Endothelial cell of umbilical vein (primary cell): Measurements from ENCODE around the gene ANKS1B. TPM values are rescaled to one million over a fixed set of nuclear protein-coding genes. Genes with fewer than 3 reads are reported as not detected.

Experiments used
- BruUV-seq: library from RNA; stranded (reverse); fragments of 400-500 nt; replicated peaks from 2 replicates; lab custom pipeline; 2021; lab: Mats Ljungman, UMichigan
- CTCF ChIA-PET: fragments of 300-600, 350-600 bp; sonication (Branson Sonifier 250); formaldehyde crosslinking; loops from one replicate; lab custom pipeline; 2021; ENCODE audit warnings: antibody characterized with exemption, inconsistent platforms; lab: Charles Lee
- POLR2A ChIA-PET: fragments of 300-600, 350-600 bp; sonication (Branson Sonifier 250); formaldehyde crosslinking; loops from one replicate; lab custom pipeline; 2021; ENCODE audit warnings: antibody characterized with exemption, inconsistent platforms; lab: Charles Lee
- DNase-seq: peaks from one replicate; pipeline ENCODE4 v3.0.0-alpha.2; 2011; ENCODE audit warnings: low read depth, low spot score
- FAIRE-seq: peaks from 2 replicates; lab custom pipeline; 2011; peaks lifted over from hg19 to GRCh38; lab: Jason Lieb, UNC
- H2AFZ ChIP-seq: 2 replicates; pipeline ENCODE4 v1.6.0; 2012; ENCODE audit warnings: low read depth, low read length, control low read depth, inconsistent platforms
- H3K27ac ChIP-seq: 2 replicates; pipeline ENCODE4 v1.5.1; 2011; ENCODE audit warnings: low read depth, mild to moderate bottlenecking, control low read depth, low read length, moderate library complexity; ENCODE audit not compliant: insufficient read depth
- H3K27me3 ChIP-seq, 2 experiments: 2 replicates each; pipeline versions ENCODE4 v1.6.0 to v1.6.1; 2011; ENCODE audit warnings: low read length in 2 of 2, mixed read lengths in 1 of 2; ENCODE audit not compliant: control insufficient read depth in 2 of 2, insufficient read depth in 2 of 2
- H3K36me3 ChIP-seq, 2 experiments: 2 replicates in 1 of 2; 3 replicates in 1 of 2; pipeline ENCODE4 v1.5.1; 2011; ENCODE audit warnings: low read length in 2 of 2, mild to moderate bottlenecking in 1 of 2, moderate library complexity in 1 of 2; ENCODE audit not compliant: control insufficient read depth in 2 of 2, insufficient read depth in 2 of 2; ENCODE audit errors: extremely low read depth in 1 of 2
- H3K4me1 ChIP-seq: 3 replicates; pipeline ENCODE4 v1.5.1; 2011; ENCODE audit warnings: mild to moderate bottlenecking, low read length; ENCODE audit not compliant: control insufficient read depth, insufficient read depth; ENCODE audit errors: extremely low read depth
- H3K4me2 ChIP-seq: 2 replicates; pipeline ENCODE4 v1.6.1; 2011; ENCODE audit warnings: low read length, control low read depth, mixed read lengths; ENCODE audit not compliant: insufficient read depth
- H3K4me3 ChIP-seq, 3 experiments: fragments of 200-600 bp in 1 of 3; sonication (generic), shearing (Covaris generic) in 1 of 3; replicated peaks in 1 of 3; 2 replicates each; pipeline ENCODE4 v1.5.1; 2011 to 2016; ENCODE audit warnings: control low read depth in 3 of 3, low read length in 3 of 3, mild to moderate bottlenecking in 2 of 3, inconsistent platforms in 1 of 3, low read depth in 1 of 3, moderate library complexity in 1 of 3; ENCODE audit not compliant: insufficient read depth in 1 of 3
- H3K79me2 ChIP-seq: 2 replicates; pipeline ENCODE4 v1.6.0; 2012; ENCODE audit warnings: low read length, inconsistent platforms; ENCODE audit not compliant: control insufficient read depth, insufficient read depth
- H3K9ac ChIP-seq: replicated peaks from 2 replicates; pipeline ENCODE3; 2011; ENCODE audit warnings: low read length, control low read depth; ENCODE audit not compliant: insufficient read depth; ENCODE audit errors: extremely low read depth
- H3K9me1 ChIP-seq: replicated peaks from 3 replicates; pipeline ENCODE4 v1.6.0; 2011; ENCODE audit warnings: mild to moderate bottlenecking, low read length; ENCODE audit not compliant: control insufficient read depth, insufficient read depth; ENCODE audit errors: extremely low read depth
- H3K9me3 ChIP-seq: replicated peaks from 2 replicates; pipeline ENCODE4 v1.5.1; 2012; ENCODE audit warnings: low read length, inconsistent platforms; ENCODE audit not compliant: control insufficient read depth, insufficient read depth
- H4K20me1 ChIP-seq: replicated peaks from 2 replicates; pipeline ENCODE3; 2011; ENCODE audit warnings: mild to moderate bottlenecking, low read length; ENCODE audit not compliant: control insufficient read depth, insufficient read depth; ENCODE audit errors: extremely low read depth
- CTCF ChIP-seq, 2 donors: IDR thresholded peaks; 1 replicate in 1 of 2; 2 replicates in 1 of 2; pipeline ENCODE4 v1.5.1; 2011; ENCODE audit warnings: low read length in 2 of 2, mild to moderate bottlenecking in 2 of 2, moderate library complexity in 2 of 2, control low read depth in 1 of 2, inconsistent platforms in 1 of 2, low read depth in 1 of 2; ENCODE audit not compliant: insufficient read depth in 1 of 2; ENCODE audit errors: extremely low read depth in 1 of 2
- EZH2 ChIP-seq: IDR thresholded peaks from 2 replicates; pipeline ENCODE4 v1.6.1; 2012; ENCODE audit warnings: borderline replicate concordance, low read depth, mild to moderate bottlenecking, moderate library complexity, low read length, inconsistent platforms; ENCODE audit not compliant: severe bottlenecking
- FOS ChIP-seq: IDR thresholded peaks from 2 replicates; pipeline ENCODE4 v1.6.1; 2011; ENCODE audit warnings: mild to moderate bottlenecking, low read length, moderate library complexity, borderline replicate concordance; ENCODE audit not compliant: insufficient read depth
- GATA2 ChIP-seq: IDR thresholded peaks from 2 replicates; pipeline ENCODE4 v1.7.0; 2011; ENCODE audit warnings: low read depth, mild to moderate bottlenecking, moderate library complexity, mixed read lengths, low read length; ENCODE audit not compliant: insufficient read length, insufficient read depth
- JUN ChIP-seq: IDR thresholded peaks from 2 replicates; pipeline ENCODE4 v1.6.1; 2011; ENCODE audit warnings: borderline replicate concordance, low read depth; ENCODE audit not compliant: insufficient read length, insufficient read depth
- MAX ChIP-seq: IDR thresholded peaks from 2 replicates; pipeline ENCODE4 v1.6.1; 2011; ENCODE audit not compliant: insufficient read depth, insufficient read length
- MYC ChIP-seq: IDR thresholded peaks from one replicate; pipeline ENCODE4 v1.6.1; 2011; ENCODE audit warnings: mild to moderate bottlenecking, low read depth, low read length
- POLR2A ChIP-seq: IDR thresholded peaks from 2 replicates; pipeline ENCODE4 v1.6.1; 2012; ENCODE audit warnings: low read depth, mild to moderate bottlenecking, control low read depth, low read length
- POLR2AphosphoS5 ChIP-seq: IDR thresholded peaks from 2 replicates; pipeline ENCODE4 v1.6.1; 2012; ENCODE audit warnings: low read depth, mild to moderate bottlenecking, control low read depth, low read length, moderate library complexity; ENCODE audit not compliant: insufficient read depth
- dilution Hi-C: fragments of 300-500 bp; cut with MboI; formaldehyde crosslinking; loops from one replicate; pipeline ENCODE4 v1.15.0; 2019; ENCODE audit warnings: low sequenced_read_pairs; ENCODE audit not compliant: extremely low pct_ligation_motif_present
- intact Hi-C: fragments of 100-400 bp; cut with micrococcal nuclease; formaldehyde crosslinking; loops from one replicate; pipeline ENCODE4 v1.10.0; 2022
- polyA plus RNA-seq, 4 experiments: library from polyadenylated mRNA; depleted of rRNA in 3 of 4; stranded (reverse) in 3 of 4; unstranded in 1 of 4; fragments of >200 nt; gene quantifications; 2 replicates each; pipeline versions ENCODE4 v1.2.1 to v1.2.3, GENCODE V29; 2011 to 2012; ENCODE audit warnings: missing spikeins in 1 of 4
- total RNA-seq: library from RNA; stranded (reverse); gene quantifications from 2 replicates; pipeline ENCODE4 v1.2.3, GENCODE V29; 2021

Gene ANKS1B
- total and polyA plus RNA-seq, 2 donors (not counting 3 experiments of a cell fraction or from before 2014, with no cell fraction given): 0.15 to 0.38 TPM

- no peak overlapping the region for H3K27ac ChIP-seq
- no peak for FAIRE-seq
- no peaks in the 10 kb centered on the region for H3K79me2 ChIP-seq
- no peak for DNase-seq
- ChIA-PET CTCF (no interaction called here), POLR2A (no interaction called here)
- intact Hi-C loops (no loop called here), dilution Hi-C loops (no loop called here)
- peaks cover 1 to 6% of the 10 kb centered on the region in 2 experiments for H3K27me3 ChIP-seq
- H3K36me3 ChIP-seq: no peaks in the 10 kb centered on the region
- no TSS peak for BruUV-seq
- no peaks in the 10 kb centered on the region for H3K9me1 ChIP-seq
- no peaks in the 10 kb centered on the region for H4K20me1 ChIP-seq
- H3K4me3 ChIP-seq: no peak overlapping the region
- no peak overlapping the region for H2AFZ ChIP-seq
- H3K4me2 ChIP-seq: no peak overlapping the region
- no peaks in the 10 kb centered on the region for H3K9me3 ChIP-seq
- TF ChIP-seq FOS (no peak), CTCF (IDR thresholded peaks at IDR 0.05; ENCODE audit: extremely low read depth in 1 of 2, insufficient read depth in 1 of 2, low read depth in 1 of 2, low read length in 2 of 2) (no peak), JUN (no peak), MAX (no peak), MYC (no peak), POLR2AphosphoS5 (no peak), GATA2 (no peak), EZH2 (no peak), POLR2A (no peak)
- H3K4me1 ChIP-seq: no peaks in the 10 kb centered on the region
- no peak overlapping the region for H3K9ac ChIP-seq
Observed at GRCh38 chr12:98793121-98793520, 1191.6 kb downstream of the ANKS1B start.
